ENCODE results near the gene RBM23. TPM values are rescaled to one million over a fixed set of nuclear protein-coding genes. Genes with fewer than 3 reads are reported as not detected.

Gene RBM23
- total and polyA plus RNA-seq, 10 of the 15 experiments (the other 5 are each of a cell fraction or from before 2014, with no cell fraction given), result 54.0 to 72.6 (median 61.3) TPM

- TF ChIP-seq SPI1 (IDR thresholded peaks at IDR 0.05; ENCODE audit: borderline replicate concordance, insufficient read depth, low read depth, low read length), result no peak
- TF ChIP-seq ZBTB11 (CRISPR knock-in tag; IDR thresholded peaks at IDR 0.05), result no peak
- TF ChIP-seq YBX1 (IDR thresholded peaks at IDR 0.05), result no peak
- no peak for TF ChIP-seq RAD51 (IDR thresholded peaks at IDR 0.05)
- TF ChIP-seq IRF4 (IDR thresholded peaks at IDR 0.05; ENCODE audit: low read depth, low read length), result no peak
- no peak for TF ChIP-seq BRCA1 (IDR thresholded peaks at IDR 0.05; ENCODE audit: low read depth, low read length)
- TF ChIP-seq SREBF1 (IDR thresholded peaks at IDR 0.05; ENCODE audit: low read length), result no peak
- no peak for TF ChIP-seq SUZ12 (IDR thresholded peaks at IDR 0.05; ENCODE audit: unreplicated experiment)
- no peak for TF ChIP-seq IRF3 (IDR thresholded peaks at IDR 0.05)
These were observed 67.8 kb downstream of the RBM23 start (continued) for GRCh38 chr14:22850944-22851764.

Data from GM12878 (cell line).